ENCODE measurements around the gene SLC44A2. TPM values are rescaled to one million over a fixed set of nuclear protein-coding genes. Genes with fewer than 3 reads are reported as not detected.

The SLC44A2 gene
- total and polyA plus RNA-seq, 8 donors = 175 to 255 (median 188) TPM

GRCh38 chr19:10602330-10603083 is 22.8 kb upstream of the SLC44A2 start:
- no peaks in the 10 kb centered on the region for H3K36me3 ChIP-seq
- ATAC-seq (peak; percentile 99), DNase-seq (peak; percentile 61 to 94 (median 83))
- H3K4me1 ChIP-seq = peaks cover 10 to 48% of the 10 kb centered on the region in 2 donors
- H3K27ac ChIP-seq = peak overlapping the region; percentile 91 to 97
- H3K4me3 ChIP-seq = peak overlapping the region; percentile 67 to 94
- TF ChIP-seq CTCF (IDR thresholded peaks at IDR 0.05) = no peak
- intact Hi-C loops (cut with DNase I) = no loop called here
- no peaks in the 10 kb centered on the region for H3K27me3 ChIP-seq
- no peaks in the 10 kb centered on the region for H3K9me3 ChIP-seq

DNA sequence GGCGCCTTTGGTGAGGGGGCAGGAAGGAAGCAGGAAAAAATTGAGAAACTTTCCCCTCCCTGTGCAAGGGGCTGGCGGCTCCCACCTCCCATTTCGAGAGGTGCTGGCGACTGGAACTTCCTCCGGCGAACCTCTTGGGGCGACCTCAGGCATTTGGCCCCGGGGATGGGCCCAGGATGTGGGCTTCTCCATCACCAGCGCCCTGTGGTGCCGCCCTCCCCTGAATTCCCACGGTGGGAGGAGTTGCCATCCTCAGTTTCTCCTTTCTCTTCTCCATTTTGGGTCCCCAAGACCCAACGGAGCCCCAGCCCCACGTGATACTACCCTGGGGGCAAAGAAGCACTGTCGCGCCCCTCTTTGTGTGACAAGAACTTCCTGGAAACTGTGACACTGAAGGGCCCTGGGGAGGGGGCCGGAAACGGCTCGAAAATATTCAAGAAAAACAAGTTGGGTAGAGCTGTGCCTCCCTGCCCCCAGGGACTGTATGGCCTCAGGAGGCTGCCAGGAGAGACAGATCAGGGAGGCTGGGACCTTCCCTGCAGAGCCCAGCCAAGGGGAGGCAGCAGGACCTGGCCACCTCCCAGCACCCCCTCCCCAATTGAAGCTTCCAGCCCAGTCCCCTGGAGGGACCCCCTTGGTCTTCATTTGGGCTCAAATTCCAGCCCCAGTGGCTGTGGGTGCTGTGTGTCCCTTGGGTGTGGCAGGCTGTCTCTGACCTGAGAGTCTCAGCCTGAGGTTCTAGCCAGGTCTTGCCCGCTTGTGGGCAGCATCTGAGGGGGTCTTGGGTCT is 22.1 kb upstream of the SLC44A2 start:
- Histone ChIP-seq H3K9me3 (no peaks in the 10 kb centered on the region), H3K36me3 (no peaks in the 10 kb centered on the region), H3K27ac (peak overlapping the region; percentile 91 to 97), H3K4me1 (peaks cover 10 to 51% of the 10 kb centered on the region in 2 donors), H3K4me3 (peak overlapping the region; percentile 67 to 94), H3K27me3 (no peaks in the 10 kb centered on the region)
- no peak for TF ChIP-seq CTCF (IDR thresholded peaks at IDR 0.05)
- DNase-seq = peak; percentile 36 to 81 (median 62)
- ATAC-seq = peak; percentile 30
- intact Hi-C loops (cut with DNase I) = no loop called here

- Histone ChIP-seq H3K4me3 (peak overlapping the region; percentile 67 to 94), H3K36me3 (no peaks in the 10 kb centered on the region), H3K9me3 (no peaks in the 10 kb centered on the region), H3K27ac (peak overlapping the region; percentile 91 to 97), H3K4me1 (peaks cover 10 to 53% of the 10 kb centered on the region in 2 donors), H3K27me3 (no peaks in the 10 kb centered on the region)
- intact Hi-C loops (cut with DNase I) = no loop called here
- TF ChIP-seq CTCF (IDR thresholded peaks at IDR 0.05) = no peak
- peak in 2 of 4 donors; percentile 38 to 56 for DNase-seq
- peak; percentile 6 for ATAC-seq
Measured at GRCh38 chr19:10603873-10604459, 21.4 kb upstream of the SLC44A2 start.

DNA sequence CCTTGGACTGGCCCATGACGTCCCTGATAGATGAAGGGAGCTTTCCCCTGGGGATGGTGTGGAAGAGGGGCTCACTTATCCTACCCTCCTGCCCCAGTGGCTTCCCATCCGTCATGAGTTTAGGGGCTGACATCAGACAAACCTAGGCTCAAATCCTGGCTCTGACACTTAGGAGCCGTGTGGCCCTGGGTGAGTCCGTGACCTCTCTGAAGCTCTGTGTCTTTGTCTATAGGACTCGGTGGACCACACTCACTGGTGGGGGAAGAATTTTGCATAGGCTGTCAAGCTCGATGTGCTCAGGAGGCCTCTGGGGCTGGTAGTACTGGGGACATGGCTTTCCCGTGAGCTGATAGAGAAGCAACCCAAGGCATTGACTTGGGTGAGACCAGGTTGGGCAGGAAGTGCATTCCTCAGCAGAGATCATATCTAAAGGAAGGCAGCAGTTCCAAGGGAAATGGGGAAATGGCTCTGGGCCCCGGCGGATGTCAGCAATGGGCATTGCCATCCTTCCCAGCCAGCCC is 20.8 kb upstream of the SLC44A2 start:
- Histone ChIP-seq H3K27me3 (no peaks in the 10 kb centered on the region), H3K27ac (peak overlapping the region; percentile 91 to 97), H3K4me1 (peaks cover 10 to 59% of the 10 kb centered on the region in 2 donors), H3K36me3 (no peaks in the 10 kb centered on the region), H3K4me3 (peak overlapping the region in 1 of 2 donors; percentile 67), H3K9me3 (no peaks in the 10 kb centered on the region)
- TF ChIP-seq CTCF (IDR thresholded peaks at IDR 0.05) = no peak
- intact Hi-C loops (cut with DNase I) = no loop called here
- ATAC-seq (no peak), DNase-seq (peak in 1 of 4 donors; percentile 38)

All from left lung (tissue), 10 donors.